ENCODE measurements around the gene COMMD1.

GRCh38 chr2:62149708-62150107 is 244.2 kb downstream of the COMMD1 start:
- TF ChIP-seq EZH2 (IDR thresholded peaks at IDR 0.05; ENCODE audit: low read length), result no peak
- no peak for TF ChIP-seq CTCF (optimal IDR thresholded peaks at IDR 0.05 in 1 of 3, IDR thresholded peaks at IDR 0.05 in 1 of 3, conservative IDR thresholded peaks at IDR 0.05 in 1 of 3; ENCODE audit: extremely low read depth in 1 of 3, insufficient read depth in 2 of 3, low read length in 3 of 3)
